Activated CD8-positive, alpha-beta T cell treated with anti-CD3 and anti-CD28 coated beads, Interleukin-2, amount 10 ng/mL, durations not matched to agents 7 days and 5 days (primary cell): ENCODE measurements around the gene DCBLD1. TPM values are rescaled to one million over a fixed set of nuclear protein-coding genes. Genes with fewer than 3 reads are reported as not detected.

Experiments
- ATAC-seq: fragments of 150-1000 bp; cut with Tn5 transposase; one replicate; pipeline ENCODE4 v1.10.0; 2021; ENCODE audit warnings: moderate library complexity
- CTCF ChIA-PET: fragments of 350-600 bp; sonication (Branson Sonifier 250); formaldehyde crosslinking; loops from one replicate; lab custom pipeline; 2021; ENCODE audit warnings: antibody characterized with exemption; lab: Charles Lee
- POLR2A ChIA-PET: fragments of 350-600 bp; sonication (Branson Sonifier 250); formaldehyde crosslinking; loops from one replicate; lab custom pipeline; 2021; ENCODE audit warnings: antibody characterized with exemption; lab: Charles Lee
- DNase-seq: peaks from one replicate; pipeline ENCODE4 v3.0.0-alpha.2; 2020
- H3K27ac Mint-ChIP-seq: one replicate; pipeline ENCODE4 v1.8.0; 2021; ENCODE audit warnings: mild to moderate bottlenecking, mixed read lengths
- H3K27me3 Mint-ChIP-seq: one replicate; pipeline ENCODE4 v1.8.0; 2021; ENCODE audit warnings: low read depth, mixed read lengths
- H3K36me3 Mint-ChIP-seq: one replicate; pipeline ENCODE4 v1.8.0; 2021; ENCODE audit warnings: low read depth, mixed read lengths
- H3K4me1 Mint-ChIP-seq: one replicate; pipeline ENCODE4 v1.8.0; 2021; ENCODE audit warnings: low read depth, mixed read lengths
- H3K4me3 Mint-ChIP-seq: one replicate; pipeline ENCODE4 v1.8.0; 2021; ENCODE audit warnings: mild to moderate bottlenecking, mixed read lengths
- H3K9me3 Mint-ChIP-seq: one replicate; pipeline ENCODE4 v1.8.0; 2022; ENCODE audit warnings: mixed read lengths; ENCODE audit not compliant: insufficient read depth
- total RNA-seq, 2 experiments: library from RNA; stranded (reverse); gene quantifications; one replicate each; pipeline ENCODE4 v1.2.3, GENCODE V29; 2021

DCBLD1 gene
- total RNA-seq, 2 experiments from 2014 or later: 2.5 to 4.3 TPM

- Mint-ChIP-seq H3K4me3 (peak overlapping the region; percentile 4), H3K4me1 (peaks cover 44% of the 10 kb centered on the region), H3K9me3 (no peaks in the 10 kb centered on the region), H3K27me3 (peaks cover 16% of the 10 kb centered on the region), H3K36me3 (peaks cover 5% of the 10 kb centered on the region), H3K27ac (peak overlapping the region; percentile 9)
- no peak for ATAC-seq
- POLR2A ChIA-PET: interaction anchor here (3.4 kb wide), 1 partner anchor 51 kb away, joined by 31 read pairs; the partner anchor contains the start of gene GOPC
- DNase-seq: no peak
- CTCF ChIA-PET: interaction anchor here (0.8 to 11.0 kb wide), 9 partner anchors 15 to 100 kb away, joined by 3 to 153 read pairs (median 5); partner anchors contain the start of genes DCBLD1 and GOPC
These were observed 67.7 kb downstream of the DCBLD1 start for GRCh38 chr6:117550078-117550600.

GRCh38 chr6:117550618-117551242 is 68.3 kb downstream of the DCBLD1 start:
- DNase-seq: no peak
- no peak for ATAC-seq
- Mint-ChIP-seq H3K9me3 (no peaks in the 10 kb centered on the region), H3K36me3 (peaks cover 5% of the 10 kb centered on the region), H3K27me3 (peaks cover 13% of the 10 kb centered on the region), H3K4me3 (no peak overlapping the region), H3K4me1 (peaks cover 44% of the 10 kb centered on the region), H3K27ac (peak overlapping the region; percentile 9)
- CTCF ChIA-PET: interaction anchor here (0.8 to 11.0 kb wide), 10 partner anchors 14 to 101 kb away, joined by 3 to 153 read pairs (median 4); partner anchors contain the start of genes DCBLD1 and GOPC
- POLR2A ChIA-PET: interaction anchor here (3.4 kb wide), 1 partner anchor 51 kb away, joined by 31 read pairs; the partner anchor contains the start of gene GOPC

- Mint-ChIP-seq H3K9me3 (no peaks in the 10 kb centered on the region), H3K27ac (no peak overlapping the region), H3K27me3 (peaks cover 5% of the 10 kb centered on the region), H3K4me3 (no peak overlapping the region), H3K4me1 (peaks cover 32% of the 10 kb centered on the region), H3K36me3 (peaks cover 2% of the 10 kb centered on the region)
- DNase-seq (no peak), ATAC-seq (no peak)
- ChIA-PET POLR2A (interaction anchor here (0.6 to 0.7 kb wide), 2 partner anchors 21 to 1157 kb away, joined by 3 read pairs; no protein-coding TSS in a partner anchor), CTCF (interaction anchor here (1.0 to 11.0 kb wide), 5 partner anchors 14 to 103 kb away, joined by 3 to 153 read pairs (median 8); no protein-coding TSS in a partner anchor)
These were observed 70.1 kb downstream of the DCBLD1 start for GRCh38 chr6:117552618-117553017.

GRCh38 chr6:117553142-117553541 is 70.7 kb downstream of the DCBLD1 start:
- Mint-ChIP-seq H3K4me3 (no peak overlapping the region), H3K36me3 (peaks cover 2% of the 10 kb centered on the region), H3K9me3 (no peaks in the 10 kb centered on the region), H3K4me1 (peaks cover 29% of the 10 kb centered on the region), H3K27me3 (peaks cover 5% of the 10 kb centered on the region), H3K27ac (no peak overlapping the region)
- ChIA-PET CTCF (interaction anchor here (1.0 to 11.0 kb wide), 4 partner anchors 14 to 103 kb away, joined by 3 to 153 read pairs (median 6); no protein-coding TSS in a partner anchor), POLR2A (interaction anchor here (0.6 kb wide), 1 partner anchor 1156 kb away, joined by 3 read pairs; no protein-coding TSS in a partner anchor)
- no peak for ATAC-seq
- DNase-seq: no peak

- POLR2A ChIA-PET: interaction anchor here (0.7 kb wide), 1 partner anchor 1517 kb away, joined by 3 read pairs; no protein-coding TSS in a partner anchor
- ATAC-seq: no peak
- Mint-ChIP-seq H3K4me1 (peaks cover 8% of the 10 kb centered on the region), H3K27ac (no peak overlapping the region), H3K36me3 (no peaks in the 10 kb centered on the region), H3K27me3 (peaks cover 5% of the 10 kb centered on the region), H3K9me3 (no peaks in the 10 kb centered on the region), H3K4me3 (no peak overlapping the region)
- no peak for DNase-seq
- CTCF ChIA-PET: interaction anchor here (0.6 to 11.0 kb wide), 20 partner anchors 10 to 127 kb away, joined by 3 to 153 read pairs (median 4); no protein-coding TSS in a partner anchor
These were observed 72.9 kb downstream of the DCBLD1 start for GRCh38 chr6:117555262-117555849.

DNA sequence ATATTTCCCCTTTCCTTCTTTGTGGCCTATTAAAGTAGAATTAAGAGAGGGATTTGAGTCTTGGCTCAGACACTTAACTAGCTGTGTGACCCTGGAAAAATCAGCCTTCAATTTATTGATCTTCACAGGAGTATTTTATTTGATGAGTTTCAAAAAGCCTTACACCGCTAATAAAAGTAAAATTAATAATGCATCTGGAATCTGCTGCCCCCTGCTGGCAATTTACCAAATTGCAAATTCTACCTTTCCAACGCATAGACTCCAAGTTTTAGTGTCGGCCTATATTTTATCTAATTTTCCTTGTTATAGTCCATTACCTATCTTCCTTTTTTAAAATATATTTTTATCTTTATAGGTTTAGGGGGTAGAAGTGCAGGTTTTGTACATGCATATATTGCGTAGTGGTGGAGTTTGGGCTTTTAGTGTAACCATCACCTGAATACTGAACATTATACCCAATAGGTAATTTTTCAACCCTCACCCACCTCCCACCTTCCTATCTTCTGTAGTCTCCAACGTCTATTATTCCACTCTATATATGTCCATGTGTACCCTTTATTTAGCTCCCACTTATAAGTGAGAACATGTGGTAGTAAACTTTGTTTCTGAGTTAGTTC is 73.5 kb downstream of the DCBLD1 start:
- peaks cover 5% of the 10 kb centered on the region for H3K27me3 Mint-ChIP-seq
- CTCF ChIA-PET: interaction anchor here (0.6 to 11.0 kb wide), 23 partner anchors 10 to 128 kb away, joined by 3 to 153 read pairs (median 4); no protein-coding TSS in a partner anchor
- H3K4me1 Mint-ChIP-seq: peaks cover 1% of the 10 kb centered on the region
- POLR2A ChIA-PET: no interaction called here
- H3K4me3 Mint-ChIP-seq: no peak overlapping the region
- ATAC-seq: peak; percentile 51
- H3K9me3 Mint-ChIP-seq: no peaks in the 10 kb centered on the region
- no peak overlapping the region for H3K27ac Mint-ChIP-seq
- DNase-seq: peak; percentile 71
- H3K36me3 Mint-ChIP-seq: no peaks in the 10 kb centered on the region

GRCh38 chr6:117557951-117558350 is 75.5 kb downstream of the DCBLD1 start:
- ChIA-PET CTCF (interaction anchor here (1.7 to 11.0 kb wide), 4 partner anchors 10 to 108 kb away, joined by 3 to 153 read pairs (median 23); no protein-coding TSS in a partner anchor), POLR2A (no interaction called here)
- Mint-ChIP-seq H3K36me3 (peaks cover 8% of the 10 kb centered on the region), H3K4me3 (no peak overlapping the region), H3K27ac (no peak overlapping the region), H3K27me3 (peaks cover 5% of the 10 kb centered on the region), H3K4me1 (no peaks in the 10 kb centered on the region), H3K9me3 (no peaks in the 10 kb centered on the region)
- DNase-seq: no peak
- ATAC-seq: no peak

DNA sequence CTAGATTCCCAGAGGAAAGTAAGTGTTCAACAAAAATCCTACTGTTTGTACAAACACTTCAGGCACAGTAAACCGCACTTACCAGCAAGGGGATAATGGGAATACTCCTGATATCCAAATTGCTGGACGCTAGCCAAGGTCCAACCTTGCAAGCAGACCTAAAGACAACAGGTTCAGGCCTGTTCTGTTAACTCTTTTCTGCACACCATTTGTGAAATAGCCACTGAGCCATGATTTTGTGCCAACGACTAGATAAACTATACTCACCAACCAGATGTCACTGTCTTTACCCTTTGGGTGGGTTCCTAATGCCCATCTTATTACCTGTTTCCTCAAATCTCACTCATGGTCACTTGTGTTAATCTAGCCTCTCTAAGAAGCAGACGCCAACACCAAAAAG is 76.3 kb downstream of the DCBLD1 start:
- no peak overlapping the region for H3K27ac Mint-ChIP-seq
- CTCF ChIA-PET: interaction anchor here (1.0 to 11.0 kb wide), 7 partner anchors 44 to 109 kb away, joined by 3 to 153 read pairs (median 5); partner anchors contain the start of gene GOPC
- no peak overlapping the region for H3K4me3 Mint-ChIP-seq
- no peaks in the 10 kb centered on the region for H3K9me3 Mint-ChIP-seq
- peaks cover 10% of the 10 kb centered on the region for H3K36me3 Mint-ChIP-seq
- no peaks in the 10 kb centered on the region for H3K4me1 Mint-ChIP-seq
- no peak for DNase-seq
- POLR2A ChIA-PET: no interaction called here
- no peak for ATAC-seq
- peaks cover 5% of the 10 kb centered on the region for H3K27me3 Mint-ChIP-seq

DNA sequence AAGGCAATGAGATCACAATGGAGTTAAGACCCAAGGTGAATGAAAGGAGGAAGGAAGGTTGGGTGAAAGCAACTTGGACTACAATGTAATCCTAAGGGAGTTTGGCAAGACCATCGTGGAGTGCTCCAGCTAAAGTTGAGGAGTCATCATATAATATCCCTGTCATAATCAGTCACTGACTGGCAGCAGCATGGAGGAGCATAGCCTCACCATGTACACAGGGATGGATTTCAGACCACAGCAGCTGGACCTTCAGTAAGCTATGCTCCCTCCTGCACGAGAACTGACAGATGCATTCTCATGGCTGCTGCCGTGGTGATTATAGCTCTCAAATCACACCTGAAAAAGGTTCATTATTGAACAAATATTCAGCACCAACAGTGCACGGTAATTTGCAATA is 76.8 kb downstream of the DCBLD1 start:
- H3K9me3 Mint-ChIP-seq: no peaks in the 10 kb centered on the region
- H3K27ac Mint-ChIP-seq: no peak overlapping the region
- CTCF ChIA-PET: interaction anchor here (1.0 to 2.3 kb wide), 5 partner anchors 43 to 109 kb away, joined by 3 to 7 read pairs (median 5); partner anchors contain the start of gene GOPC
- DNase-seq (no peak), ATAC-seq (no peak)
- POLR2A ChIA-PET: no interaction called here
- H3K36me3 Mint-ChIP-seq: peaks cover 10% of the 10 kb centered on the region
- H3K4me1 Mint-ChIP-seq: no peaks in the 10 kb centered on the region
- H3K27me3 Mint-ChIP-seq: peaks cover 5% of the 10 kb centered on the region
- H3K4me3 Mint-ChIP-seq: no peak overlapping the region

GRCh38 chr6:117561128-117561527 is 78.7 kb downstream of the DCBLD1 start:
- Mint-ChIP-seq H3K4me3 (no peak overlapping the region), H3K27ac (no peak overlapping the region), H3K9me3 (no peaks in the 10 kb centered on the region), H3K36me3 (peaks cover 18% of the 10 kb centered on the region), H3K4me1 (no peaks in the 10 kb centered on the region), H3K27me3 (peaks cover 2% of the 10 kb centered on the region)
- ChIA-PET CTCF (interaction anchor here (1.2 kb wide), 1 partner anchor 111 kb away, joined by 3 read pairs; no protein-coding TSS in a partner anchor), POLR2A (interaction anchor here (1.0 kb wide), 1 partner anchor 41 kb away, joined by 3 read pairs; the partner anchor contains the start of gene GOPC)
- DNase-seq (no peak), ATAC-seq (no peak)

DNA sequence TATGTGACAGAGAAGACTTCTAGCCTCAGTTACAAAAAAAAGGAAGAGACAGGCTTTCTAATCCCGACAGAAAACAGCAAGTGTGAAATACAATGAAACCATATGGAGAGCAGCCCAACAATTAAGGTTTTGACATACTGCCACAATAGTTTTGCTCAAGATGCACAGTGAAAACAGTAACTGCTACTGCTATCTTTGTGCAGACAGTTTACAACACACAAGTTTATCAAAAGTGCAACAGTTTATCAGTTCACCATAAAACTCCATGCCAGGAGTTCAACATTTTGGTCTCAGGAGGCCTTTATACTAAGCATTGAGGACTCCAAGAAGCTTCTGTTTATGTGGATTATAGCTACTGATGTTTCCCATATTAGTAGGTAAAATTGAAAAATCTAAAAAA is 82.2 kb downstream of the DCBLD1 start:
- CTCF ChIA-PET: interaction anchor here (0.8 to 2.3 kb wide), 4 partner anchors 14 to 91 kb away, joined by 3 to 6 read pairs (median 4); no protein-coding TSS in a partner anchor
- H3K36me3 Mint-ChIP-seq: peaks cover 35% of the 10 kb centered on the region
- H3K27me3 Mint-ChIP-seq: no peaks in the 10 kb centered on the region
- H3K4me1 Mint-ChIP-seq: no peaks in the 10 kb centered on the region
- H3K9me3 Mint-ChIP-seq: no peaks in the 10 kb centered on the region
- no peak for DNase-seq
- no peak overlapping the region for H3K4me3 Mint-ChIP-seq
- H3K27ac Mint-ChIP-seq: no peak overlapping the region
- ATAC-seq: no peak
- POLR2A ChIA-PET: no interaction called here
